Measurements from ENCODE around the gene LIX1L. TPM values are rescaled to one million over a fixed set of nuclear protein-coding genes. Genes with fewer than 3 reads are reported as not detected.

LIX1L gene
- total and polyA plus RNA-seq, 2 experiments from 2014 or later: 14.0 to 16.3 TPM

GRCh38 chr1:145995964-145996432 lies 38.2 kb upstream of the LIX1L start:
- TF ChIP-seq EZH2 (IDR thresholded peaks at IDR 0.05; ENCODE audit: borderline replicate concordance) (no peak), CTCF (IDR thresholded peaks at IDR 0.05; ENCODE audit: poor library complexity) (no peak), EZH2phosphoT487 (IDR thresholded peaks at IDR 0.05; ENCODE audit: low read depth, severe bottlenecking, unreplicated experiment) (no peak)
- Histone ChIP-seq H3K9me2 (replicated peaks; ENCODE audit: insufficient read depth) (no peaks in the 10 kb centered on the region), H3K27me3 (no peaks in the 10 kb centered on the region), H3K79me2 (peaks cover 41% of the 10 kb centered on the region), H3K4me3 (peak overlapping the region; percentile 88), H3K9me3 (ENCODE audit: low read depth) (no peaks in the 10 kb centered on the region), H3K27ac (peak overlapping the region; percentile 81), H3K4me1 (ENCODE audit: insufficient read depth) (peaks cover 21% of the 10 kb centered on the region), H2AFZ (no peak overlapping the region), H4K20me1 (ENCODE audit: insufficient read depth, poor library complexity, severe bottlenecking) (peaks cover 36% of the 10 kb centered on the region), H3K4me2 (peak overlapping the region; percentile 84), H3K36me3 (replicated peaks; ENCODE audit: insufficient read depth, low read depth) (peaks cover 6% of the 10 kb centered on the region)
- no peak for DNase-seq (ENCODE audit: low spot score)
- whole genome bisulfite sequencing (ENCODE audit: low lambda C conversion rate, missing lambda C conversion rate): under 1% methylated on average over 13 of the region's 13 CpGs

GRCh38 chr1:145995148-145995881 lies 37.5 kb upstream of the LIX1L start:
- peaks cover 41% of the 10 kb centered on the region for H3K79me2 ChIP-seq
- peaks cover 36% of the 10 kb centered on the region for H4K20me1 ChIP-seq (ENCODE audit: insufficient read depth, poor library complexity, severe bottlenecking)
- no peaks in the 10 kb centered on the region for H3K9me3 ChIP-seq (ENCODE audit: low read depth)
- no peaks in the 10 kb centered on the region for H3K27me3 ChIP-seq
- peaks cover 21% of the 10 kb centered on the region for H3K4me1 ChIP-seq (ENCODE audit: insufficient read depth)
- peaks cover 6% of the 10 kb centered on the region for H3K36me3 ChIP-seq (replicated peaks; ENCODE audit: insufficient read depth, low read depth)
- no peak for DNase-seq (ENCODE audit: low spot score)
- no peak overlapping the region for H2AFZ ChIP-seq
- TF ChIP-seq CTCF (IDR thresholded peaks at IDR 0.05; ENCODE audit: poor library complexity): no peak
- H3K9me2 ChIP-seq (replicated peaks; ENCODE audit: insufficient read depth): no peaks in the 10 kb centered on the region
- peak overlapping the region; percentile 88 for H3K4me3 ChIP-seq
- H3K27ac ChIP-seq: peak overlapping the region; percentile 81
- WGBS (ENCODE audit: low lambda C conversion rate, missing lambda C conversion rate): 31% methylated on average over 8 of the region's 8 CpGs
- peak overlapping the region; percentile 84 for H3K4me2 ChIP-seq

- no peaks in the 10 kb centered on the region for H3K9me2 ChIP-seq (replicated peaks; ENCODE audit: insufficient read depth)
- H3K4me3 ChIP-seq: peak overlapping the region; percentile 88
- peaks cover 36% of the 10 kb centered on the region for H4K20me1 ChIP-seq (ENCODE audit: insufficient read depth, poor library complexity, severe bottlenecking)
- H3K79me2 ChIP-seq: peaks cover 41% of the 10 kb centered on the region
- H3K36me3 ChIP-seq (replicated peaks; ENCODE audit: insufficient read depth, low read depth): peaks cover 6% of the 10 kb centered on the region
- DNase-seq (ENCODE audit: low spot score): no peak
- H2AFZ ChIP-seq: no peak overlapping the region
- no peaks in the 10 kb centered on the region for H3K27me3 ChIP-seq
- TF ChIP-seq CTCF (IDR thresholded peaks at IDR 0.05; ENCODE audit: poor library complexity) (no peak), EZH2phosphoT487 (IDR thresholded peaks at IDR 0.05; ENCODE audit: low read depth, severe bottlenecking, unreplicated experiment) (no peak), EZH2 (IDR thresholded peaks at IDR 0.05; ENCODE audit: borderline replicate concordance) (no peak)
- no peaks in the 10 kb centered on the region for H3K9me3 ChIP-seq (ENCODE audit: low read depth)
- H3K4me1 ChIP-seq (ENCODE audit: insufficient read depth): peaks cover 15% of the 10 kb centered on the region
- WGBS (ENCODE audit: low lambda C conversion rate, missing lambda C conversion rate): 80% methylated on average over 10 of the region's 10 CpGs
- H3K27ac ChIP-seq: peak overlapping the region; percentile 81
- H3K4me2 ChIP-seq: peak overlapping the region; percentile 84
Observed at GRCh38 chr1:145994391-145995120, 36.7 kb upstream of the LIX1L start.
